Breast epithelium (tissue), 4 donors: ENCODE results near the gene GAGE10. TPM values are rescaled to one million over a fixed set of nuclear protein-coding genes. Genes with fewer than 3 reads are reported as not detected.
A peak's percentile ranks its signal among the peaks of the same experiment; 100 is the strongest.
"Not testable (repeated sequence)": the region's sequence is repeated elsewhere in the genome, so short reads cannot be mapped to it uniquely, and the experiment has no call there.

ENCODE experiments used
- DNase-seq, 2 donors: peaks; one replicate each; pipeline ENCODE4 v3.0.0-alpha.2; 2019; ENCODE audit warnings: low spot score in 2 of 2
- H3K27ac ChIP-seq, 2 donors: fragments of 200-600 bp; sonication (generic) in 1 of 2; one replicate each; pipeline ENCODE4 v1.5.1; 2016 to 2019; ENCODE audit warnings: mild to moderate bottlenecking in 1 of 2
- H3K27me3 ChIP-seq, 2 donors: fragments of 200-600 bp; sonication (generic) in 1 of 2; one replicate each; pipeline versions ENCODE4 v1.5.1 to v1.6.0; 2017 to 2019; ENCODE audit warnings: control low read depth in 1 of 2, mild to moderate bottlenecking in 1 of 2
- H3K36me3 ChIP-seq: fragments of 200-600 bp; one replicate; pipeline ENCODE4 v1.5.1; 2019
- H3K4me1 ChIP-seq, 2 donors: fragments of 200-600 bp; sonication (generic); one replicate each; pipeline ENCODE4 v1.5.1; 2016 to 2019; ENCODE audit warnings: control low read depth in 1 of 2
- H3K4me3 ChIP-seq, 3 donors: fragments of 200-600 bp; sonication (generic); 1 replicate in 2 of 3; 2 replicates in 1 of 3; pipeline ENCODE4 v1.5.1; 2016 to 2019; ENCODE audit warnings: mild to moderate bottlenecking in 3 of 3, moderate library complexity in 2 of 3
- H3K9me3 ChIP-seq, 2 donors: fragments of 200-600 bp; sonication (generic) in 1 of 2; one replicate each; pipeline ENCODE4 v1.5.1; 2016 to 2019; ENCODE audit warnings: control low read depth in 1 of 2
- POLR2A ChIP-seq: fragments of 450-650 bp; IDR thresholded peaks from one replicate; pipeline ENCODE4 v1.6.1; 2016; ENCODE audit warnings: antibody characterized with exemption, mild to moderate bottlenecking, moderate library complexity
- POLR2AphosphoS5 ChIP-seq, 3 donors: sonication (generic); formaldehyde crosslinking; IDR thresholded peaks; one replicate each; pipeline ENCODE4 v1.6.1; 2017; ENCODE audit warnings: antibody characterized with exemption in 3 of 3
- intact Hi-C: fragments of 100-400 bp; cut with DNase I; formaldehyde crosslinking; loops from one replicate; pipeline ENCODE4 v1.15.1; 2023; ENCODE audit warnings: low total_unique reads
- total RNA-seq, 3 donors: library from RNA; depleted of rRNA; stranded (reverse); fragments of >200 nt; gene quantifications; one replicate each; pipeline ENCODE4 v1.1.0, GENCODE V29; 2016
- TF ChIP-seq, protein P1 (sequence below), 3 donors: fragments of 450-650 bp; IDR thresholded peaks; one replicate each; pipeline ENCODE4 v1.5.1; 2016 to 2017; ENCODE audit warnings: antibody characterized with exemption in 3 of 3, mild to moderate bottlenecking in 3 of 3, moderate library complexity in 3 of 3

The GAGE10 gene
- total RNA-seq, 3 donors from 2014 or later: not detected

DNA sequence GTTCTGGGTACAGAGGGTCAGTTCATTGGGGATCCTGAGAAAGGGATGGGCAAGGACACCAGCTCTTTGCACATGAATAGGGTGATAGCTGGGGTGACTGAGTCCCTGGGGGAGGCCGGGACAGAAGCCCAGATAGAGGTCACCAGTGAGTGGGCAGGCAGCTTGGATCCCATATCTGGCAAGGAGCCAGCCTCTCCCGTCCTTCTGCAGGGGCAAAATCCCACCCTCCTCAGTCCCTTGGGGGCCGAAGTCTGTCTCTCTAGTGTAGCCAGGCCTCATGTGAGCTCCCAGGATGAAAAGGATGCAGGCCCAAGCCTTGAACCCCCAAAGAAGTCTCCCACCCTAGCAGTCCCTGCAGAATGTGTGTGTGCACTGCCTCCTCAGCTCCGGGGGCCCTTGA lies 16.9 kb upstream of the GAGE10 start:
- DNase-seq: no peak
- H3K9me3 ChIP-seq: no peaks in the 10 kb centered on the region
- no peak overlapping the region for H3K27ac ChIP-seq
- TF ChIP-seq POLR2AphosphoS5 (IDR thresholded peaks at IDR 0.05) (no peak), POLR2A (no peak)
- TF ChIP-seq, protein P1, sequence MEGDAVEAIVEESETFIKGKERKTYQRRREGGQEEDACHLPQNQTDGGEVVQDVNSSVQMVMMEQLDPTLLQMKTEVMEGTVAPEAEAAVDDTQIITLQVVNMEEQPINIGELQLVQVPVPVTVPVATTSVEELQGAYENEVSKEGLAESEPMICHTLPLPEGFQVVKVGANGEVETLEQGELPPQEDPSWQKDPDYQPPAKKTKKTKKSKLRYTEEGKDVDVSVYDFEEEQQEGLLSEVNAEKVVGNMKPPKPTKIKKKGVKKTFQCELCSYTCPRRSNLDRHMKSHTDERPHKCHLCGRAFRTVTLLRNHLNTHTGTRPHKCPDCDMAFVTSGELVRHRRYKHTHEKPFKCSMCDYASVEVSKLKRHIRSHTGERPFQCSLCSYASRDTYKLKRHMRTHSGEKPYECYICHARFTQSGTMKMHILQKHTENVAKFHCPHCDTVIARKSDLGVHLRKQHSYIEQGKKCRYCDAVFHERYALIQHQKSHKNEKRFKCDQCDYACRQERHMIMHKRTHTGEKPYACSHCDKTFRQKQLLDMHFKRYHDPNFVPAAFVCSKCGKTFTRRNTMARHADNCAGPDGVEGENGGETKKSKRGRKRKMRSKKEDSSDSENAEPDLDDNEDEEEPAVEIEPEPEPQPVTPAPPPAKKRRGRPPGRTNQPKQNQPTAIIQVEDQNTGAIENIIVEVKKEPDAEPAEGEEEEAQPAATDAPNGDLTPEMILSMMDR (IDR thresholded peaks at IDR 0.05): no peak
- intact Hi-C loops: no loop called here
- no peaks in the 10 kb centered on the region for H3K36me3 ChIP-seq
- no peaks in the 10 kb centered on the region for H3K4me1 ChIP-seq
- no peak overlapping the region for H3K4me3 ChIP-seq
- H3K27me3 ChIP-seq: peaks cover 0 to 40% of the 10 kb centered on the region in 2 donors

- Histone ChIP-seq H3K4me3 (no peak overlapping the region), H3K27me3 (peaks cover 0 to 44% of the 10 kb centered on the region in 2 donors), H3K36me3 (no peaks in the 10 kb centered on the region), H3K9me3 (no peaks in the 10 kb centered on the region), H3K27ac (no peak overlapping the region), H3K4me1 (no peaks in the 10 kb centered on the region)
- intact Hi-C loops: no loop called here
- TF ChIP-seq POLR2A (no peak), POLR2AphosphoS5 (IDR thresholded peaks at IDR 0.05) (no peak)
- TF ChIP-seq, protein P1 (IDR thresholded peaks at IDR 0.05): no peak
- DNase-seq: no peak
Measured at GRCh38 chrX:49287665-49288064, 15.8 kb upstream of the GAGE10 start.

GRCh38 chrX:49290215-49290614 lies 13.2 kb upstream of the GAGE10 start:
- Histone ChIP-seq H3K9me3 (no peaks in the 10 kb centered on the region), H3K4me3 (no peak overlapping the region), H3K4me1 (no peaks in the 10 kb centered on the region), H3K27ac (no peak overlapping the region), H3K27me3 (peaks cover 0 to 51% of the 10 kb centered on the region in 2 donors), H3K36me3 (no peaks in the 10 kb centered on the region)
- intact Hi-C loops: no loop called here
- TF ChIP-seq POLR2A (no peak), POLR2AphosphoS5 (IDR thresholded peaks at IDR 0.05) (no peak)
- DNase-seq: no peak

DNA sequence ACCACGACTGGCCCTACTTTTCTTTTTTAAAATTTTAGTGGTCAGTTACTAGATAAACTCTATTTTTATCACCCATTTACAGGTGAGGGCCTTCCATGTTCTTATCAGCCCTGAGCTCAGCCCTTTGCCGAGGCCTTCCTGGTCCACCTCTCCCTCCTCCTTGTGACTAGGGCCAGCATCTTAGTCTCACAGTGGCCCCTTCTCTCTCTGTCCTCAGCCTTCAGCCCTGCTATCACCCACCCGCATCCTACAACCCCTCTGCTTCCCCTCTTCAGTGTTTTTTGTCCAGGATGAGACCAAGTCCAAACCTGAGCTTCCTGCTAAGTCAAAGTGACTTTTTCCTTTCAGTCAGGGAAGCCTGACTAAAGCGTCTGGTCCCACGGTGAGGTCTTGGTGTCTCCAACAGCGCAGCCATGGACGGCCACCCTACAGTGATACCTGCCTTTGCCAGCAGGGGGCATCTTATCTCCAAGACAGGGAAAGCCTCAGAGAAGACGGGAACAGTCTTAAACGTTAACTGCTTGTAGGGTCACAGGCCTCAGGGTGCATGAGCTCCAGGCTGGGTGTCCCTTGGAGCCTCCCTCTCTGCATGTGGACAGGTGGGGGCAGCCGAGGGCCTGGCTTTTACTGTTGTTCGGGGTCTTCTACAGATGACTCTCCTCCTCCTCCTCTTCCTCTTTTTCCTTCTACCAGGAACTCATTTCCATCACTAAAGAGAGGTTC lies 11.7 kb upstream of the GAGE10 start:
- peaks cover 0 to 35% of the 10 kb centered on the region in 2 donors for H3K27me3 ChIP-seq
- H3K36me3 ChIP-seq: no peaks in the 10 kb centered on the region
- no peak overlapping the region for H3K27ac ChIP-seq
- no peaks in the 10 kb centered on the region for H3K9me3 ChIP-seq
- no peak for TF ChIP-seq POLR2A
- TF ChIP-seq, protein P1 (IDR thresholded peaks at IDR 0.05): peak; percentile 41 to 47 (median 43)
- TF ChIP-seq POLR2AphosphoS5 (IDR thresholded peaks at IDR 0.05): no peak
- DNase-seq: no peak
- no peaks in the 10 kb centered on the region for H3K4me1 ChIP-seq
- intact Hi-C loops: no loop called here
- no peak overlapping the region for H3K4me3 ChIP-seq

- TF ChIP-seq, protein P1 (IDR thresholded peaks at IDR 0.05): no peak
- no peak for TF ChIP-seq POLR2A
- no peak for TF ChIP-seq POLR2AphosphoS5 (IDR thresholded peaks at IDR 0.05)
- Histone ChIP-seq H3K27ac (no peak overlapping the region), H3K4me1 (no peaks in the 10 kb centered on the region), H3K4me3 (no peak overlapping the region), H3K9me3 (no peaks in the 10 kb centered on the region), H3K36me3 (no peaks in the 10 kb centered on the region), H3K27me3 (peaks cover 0 to 27% of the 10 kb centered on the region in 2 donors)
- DNase-seq: no peak
- intact Hi-C loops: no loop called here
Measured at GRCh38 chrX:49292400-49293362, 10.8 kb upstream of the GAGE10 start.

DNA sequence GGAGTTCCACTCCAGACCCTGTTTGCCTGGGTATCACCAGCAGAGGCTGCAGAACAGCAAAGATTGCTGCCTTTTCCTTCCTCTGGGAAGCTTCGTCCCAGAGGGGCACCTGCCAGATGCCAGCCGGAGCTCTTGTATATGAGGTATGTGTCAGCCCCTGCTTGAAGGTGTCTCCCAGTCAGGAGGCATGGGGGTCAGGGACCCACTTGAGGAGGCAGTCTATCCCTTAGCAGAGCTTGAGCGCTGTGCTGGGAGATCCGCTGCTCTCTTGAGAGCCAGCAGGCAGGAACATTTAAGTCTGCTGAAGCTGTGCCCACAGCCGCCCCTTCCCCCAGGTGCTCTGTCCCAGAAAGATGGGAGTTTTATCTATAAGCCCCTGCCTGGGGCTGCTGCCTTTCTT lies 4.2 kb upstream of the GAGE10 start:
- H3K36me3 ChIP-seq, intact Hi-C loops, DNase-seq, H3K9me3 ChIP-seq, H3K27ac ChIP-seq, H3K4me3 ChIP-seq, H3K4me1 ChIP-seq: not testable (repeated sequence)
- peaks cover 0 to 21% of the 10 kb centered on the region in 2 donors for H3K27me3 ChIP-seq
